NB4 (cell line): ENCODE measurements around the gene LRRC55.

Experiments used
- CTCF ChIP-seq: IDR thresholded peaks from one replicate; pipeline ENCODE4 v1.5.1; 2012; ENCODE audit warnings: low read depth, low read length
- MAX ChIP-seq: IDR thresholded peaks from 2 replicates; pipeline ENCODE4 v1.6.1; 2011; ENCODE audit warnings: low read depth, low read length
- POLR2A ChIP-seq: IDR thresholded peaks from 2 replicates; pipeline ENCODE4 v1.6.1; 2011; ENCODE audit warnings: mild to moderate bottlenecking; ENCODE audit not compliant: insufficient read length; ENCODE audit errors: extremely low read depth

DNA sequence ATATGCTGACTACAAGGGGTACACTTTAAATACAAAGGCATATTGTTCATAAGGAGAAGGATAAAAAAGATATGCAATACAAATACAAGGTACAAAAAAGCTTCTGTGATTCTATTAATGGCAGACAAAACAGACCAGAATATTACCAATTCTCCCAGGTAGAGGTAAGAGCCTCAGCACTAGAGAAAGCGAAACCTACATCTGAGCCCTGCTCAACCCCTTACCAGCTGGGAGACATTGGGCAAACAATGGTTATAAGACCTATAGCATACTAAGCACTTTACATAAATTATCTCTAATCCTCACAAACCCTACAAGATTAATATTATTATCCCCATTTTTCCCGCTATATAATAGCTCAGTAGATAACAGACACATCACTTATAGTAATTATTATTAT lies 41.2 kb upstream of the LRRC55 start:
- TF ChIP-seq CTCF: no peak
- no peak for TF ChIP-seq POLR2A
- no peak for TF ChIP-seq MAX
